Endothelial cell of umbilical vein (primary cell): ENCODE data around the gene ANKRD50. TPM values are rescaled to one million over a fixed set of nuclear protein-coding genes. Genes with fewer than 3 reads are reported as not detected.

Experiments
- BruUV-seq: library from RNA; stranded (reverse); fragments of 400-500 nt; replicated peaks from 2 replicates; lab custom pipeline; 2021; lab: Mats Ljungman, UMichigan
- CTCF ChIA-PET: fragments of 300-600, 350-600 bp; sonication (Branson Sonifier 250); formaldehyde crosslinking; loops from one replicate; lab custom pipeline; 2021; ENCODE audit warnings: antibody characterized with exemption, inconsistent platforms; lab: Charles Lee
- POLR2A ChIA-PET: fragments of 300-600, 350-600 bp; sonication (Branson Sonifier 250); formaldehyde crosslinking; loops from one replicate; lab custom pipeline; 2021; ENCODE audit warnings: antibody characterized with exemption, inconsistent platforms; lab: Charles Lee
- DNase-seq: peaks from one replicate; pipeline ENCODE4 v3.0.0-alpha.2; 2011; ENCODE audit warnings: low read depth, low spot score
- FAIRE-seq: peaks from 2 replicates; lab custom pipeline; 2011; peaks lifted over from hg19 to GRCh38; lab: Jason Lieb, UNC
- H2AFZ ChIP-seq: 2 replicates; pipeline ENCODE4 v1.6.0; 2012; ENCODE audit warnings: low read depth, low read length, control low read depth, inconsistent platforms
- H3K27ac ChIP-seq: 2 replicates; pipeline ENCODE4 v1.5.1; 2011; ENCODE audit warnings: low read depth, mild to moderate bottlenecking, control low read depth, low read length, moderate library complexity; ENCODE audit not compliant: insufficient read depth
- H3K27me3 ChIP-seq, 2 experiments: 2 replicates each; pipeline versions ENCODE4 v1.6.0 to v1.6.1; 2011; ENCODE audit warnings: low read length in 2 of 2, mixed read lengths in 1 of 2; ENCODE audit not compliant: control insufficient read depth in 2 of 2, insufficient read depth in 2 of 2
- H3K36me3 ChIP-seq, 2 experiments: 2 replicates in 1 of 2; 3 replicates in 1 of 2; pipeline ENCODE4 v1.5.1; 2011; ENCODE audit warnings: low read length in 2 of 2, mild to moderate bottlenecking in 1 of 2, moderate library complexity in 1 of 2; ENCODE audit not compliant: control insufficient read depth in 2 of 2, insufficient read depth in 2 of 2; ENCODE audit errors: extremely low read depth in 1 of 2
- H3K4me1 ChIP-seq: 3 replicates; pipeline ENCODE4 v1.5.1; 2011; ENCODE audit warnings: mild to moderate bottlenecking, low read length; ENCODE audit not compliant: control insufficient read depth, insufficient read depth; ENCODE audit errors: extremely low read depth
- H3K4me2 ChIP-seq: 2 replicates; pipeline ENCODE4 v1.6.1; 2011; ENCODE audit warnings: low read length, control low read depth, mixed read lengths; ENCODE audit not compliant: insufficient read depth
- H3K4me3 ChIP-seq, 3 experiments: fragments of 200-600 bp in 1 of 3; sonication (generic), shearing (Covaris generic) in 1 of 3; replicated peaks in 1 of 3; 2 replicates each; pipeline ENCODE4 v1.5.1; 2011 to 2016; ENCODE audit warnings: control low read depth in 3 of 3, low read length in 3 of 3, mild to moderate bottlenecking in 2 of 3, inconsistent platforms in 1 of 3, low read depth in 1 of 3, moderate library complexity in 1 of 3; ENCODE audit not compliant: insufficient read depth in 1 of 3
- H3K79me2 ChIP-seq: 2 replicates; pipeline ENCODE4 v1.6.0; 2012; ENCODE audit warnings: low read length, inconsistent platforms; ENCODE audit not compliant: control insufficient read depth, insufficient read depth
- H3K9ac ChIP-seq: replicated peaks from 2 replicates; pipeline ENCODE3; 2011; ENCODE audit warnings: low read length, control low read depth; ENCODE audit not compliant: insufficient read depth; ENCODE audit errors: extremely low read depth
- H3K9me1 ChIP-seq: replicated peaks from 3 replicates; pipeline ENCODE4 v1.6.0; 2011; ENCODE audit warnings: mild to moderate bottlenecking, low read length; ENCODE audit not compliant: control insufficient read depth, insufficient read depth; ENCODE audit errors: extremely low read depth
- H3K9me3 ChIP-seq: replicated peaks from 2 replicates; pipeline ENCODE4 v1.5.1; 2012; ENCODE audit warnings: low read length, inconsistent platforms; ENCODE audit not compliant: control insufficient read depth, insufficient read depth
- H4K20me1 ChIP-seq: replicated peaks from 2 replicates; pipeline ENCODE3; 2011; ENCODE audit warnings: mild to moderate bottlenecking, low read length; ENCODE audit not compliant: control insufficient read depth, insufficient read depth; ENCODE audit errors: extremely low read depth
- CTCF ChIP-seq, 2 donors: IDR thresholded peaks; 1 replicate in 1 of 2; 2 replicates in 1 of 2; pipeline ENCODE4 v1.5.1; 2011; ENCODE audit warnings: low read length in 2 of 2, mild to moderate bottlenecking in 2 of 2, moderate library complexity in 2 of 2, control low read depth in 1 of 2, inconsistent platforms in 1 of 2, low read depth in 1 of 2; ENCODE audit not compliant: insufficient read depth in 1 of 2; ENCODE audit errors: extremely low read depth in 1 of 2
- EZH2 ChIP-seq: IDR thresholded peaks from 2 replicates; pipeline ENCODE4 v1.6.1; 2012; ENCODE audit warnings: borderline replicate concordance, low read depth, mild to moderate bottlenecking, moderate library complexity, low read length, inconsistent platforms; ENCODE audit not compliant: severe bottlenecking
- FOS ChIP-seq: IDR thresholded peaks from 2 replicates; pipeline ENCODE4 v1.6.1; 2011; ENCODE audit warnings: mild to moderate bottlenecking, low read length, moderate library complexity, borderline replicate concordance; ENCODE audit not compliant: insufficient read depth
- GATA2 ChIP-seq: IDR thresholded peaks from 2 replicates; pipeline ENCODE4 v1.7.0; 2011; ENCODE audit warnings: low read depth, mild to moderate bottlenecking, moderate library complexity, mixed read lengths, low read length; ENCODE audit not compliant: insufficient read length, insufficient read depth
- JUN ChIP-seq: IDR thresholded peaks from 2 replicates; pipeline ENCODE4 v1.6.1; 2011; ENCODE audit warnings: borderline replicate concordance, low read depth; ENCODE audit not compliant: insufficient read length, insufficient read depth
- MAX ChIP-seq: IDR thresholded peaks from 2 replicates; pipeline ENCODE4 v1.6.1; 2011; ENCODE audit not compliant: insufficient read depth, insufficient read length
- MYC ChIP-seq: IDR thresholded peaks from one replicate; pipeline ENCODE4 v1.6.1; 2011; ENCODE audit warnings: mild to moderate bottlenecking, low read depth, low read length
- POLR2A ChIP-seq: IDR thresholded peaks from 2 replicates; pipeline ENCODE4 v1.6.1; 2012; ENCODE audit warnings: low read depth, mild to moderate bottlenecking, control low read depth, low read length
- POLR2AphosphoS5 ChIP-seq: IDR thresholded peaks from 2 replicates; pipeline ENCODE4 v1.6.1; 2012; ENCODE audit warnings: low read depth, mild to moderate bottlenecking, control low read depth, low read length, moderate library complexity; ENCODE audit not compliant: insufficient read depth
- dilution Hi-C: fragments of 300-500 bp; cut with MboI; formaldehyde crosslinking; loops from one replicate; pipeline ENCODE4 v1.15.0; 2019; ENCODE audit warnings: low sequenced_read_pairs; ENCODE audit not compliant: extremely low pct_ligation_motif_present
- intact Hi-C: fragments of 100-400 bp; cut with micrococcal nuclease; formaldehyde crosslinking; loops from one replicate; pipeline ENCODE4 v1.10.0; 2022
- polyA plus RNA-seq, 4 experiments: library from polyadenylated mRNA; depleted of rRNA in 3 of 4; stranded (reverse) in 3 of 4; unstranded in 1 of 4; fragments of >200 nt; gene quantifications; 2 replicates each; pipeline versions ENCODE4 v1.2.1 to v1.2.3, GENCODE V29; 2011 to 2012; ENCODE audit warnings: missing spikeins in 1 of 4
- total RNA-seq: library from RNA; stranded (reverse); gene quantifications from 2 replicates; pipeline ENCODE4 v1.2.3, GENCODE V29; 2021

The ANKRD50 gene
- total and polyA plus RNA-seq, 2 donors (not counting 3 experiments of a cell fraction or from before 2014, with no cell fraction given), result 24.5 to 63.6 TPM

GRCh38 chr4:124738994-124739393 is 26.5 kb upstream of the ANKRD50 start:
- Histone ChIP-seq H3K4me1 (no peaks in the 10 kb centered on the region), H2AFZ (no peak overlapping the region), H3K9me1 (no peaks in the 10 kb centered on the region), H3K36me3 (no peaks in the 10 kb centered on the region), H3K9me3 (no peaks in the 10 kb centered on the region), H3K79me2 (no peaks in the 10 kb centered on the region), H3K9ac (no peak overlapping the region), H3K27me3 (no peaks in the 10 kb centered on the region), H4K20me1 (no peaks in the 10 kb centered on the region), H3K4me3 (no peak overlapping the region), H3K27ac (no peak overlapping the region), H3K4me2 (no peak overlapping the region)
- FAIRE-seq (no peak), DNase-seq (no peak)
- no TSS peak for BruUV-seq
- TF ChIP-seq POLR2A (no peak), GATA2 (no peak), EZH2 (no peak), MYC (no peak), POLR2AphosphoS5 (no peak), JUN (no peak), MAX (no peak), CTCF (IDR thresholded peaks at IDR 0.05; ENCODE audit: extremely low read depth in 1 of 2, insufficient read depth in 1 of 2, low read depth in 1 of 2, low read length in 2 of 2) (no peak), FOS (no peak)
- dilution Hi-C loops (no loop called here), intact Hi-C loops (no loop called here)
- CTCF ChIA-PET, result interaction anchor here (1.0 kb wide), 1 partner anchor 10 kb away, joined by 5 read pairs; no protein-coding TSS in a partner anchor
- POLR2A ChIA-PET, result no interaction called here
